K562 (cell line): ENCODE results near the gene MFN1. TPM values are rescaled to one million over a fixed set of nuclear protein-coding genes. Genes with fewer than 3 reads are reported as not detected.

Source experiments
- CTBP1 ChIP-seq: fragments of 450-650 bp; IDR thresholded peaks from 2 replicates; pipeline ENCODE4 v1.6.1; 2016; ENCODE audit warnings: borderline replicate concordance
- FUS ChIP-seq: fragments of 200-400 bp; formaldehyde crosslinking; optimal IDR thresholded peaks from 2 replicates; pipeline ENCODE3; 2017; ENCODE audit warnings: low read depth, low read length
- GABPB1 ChIP-seq: sonication (generic); formaldehyde crosslinking; IDR thresholded peaks from 2 replicates; pipeline ENCODE4 v1.8.0; 2022; ENCODE audit warnings: mild to moderate bottlenecking, missing genetic modification reagents
- HNRNPUL1 ChIP-seq: fragments of 200-400 bp; formaldehyde crosslinking; IDR thresholded peaks from 2 replicates; pipeline ENCODE4 v1.6.1; 2017; ENCODE audit warnings: low read length
- ILF3 ChIP-seq: fragments of 450-650 bp; IDR thresholded peaks from 2 replicates; pipeline ENCODE4 v1.6.1; 2018; ENCODE audit warnings: antibody characterized with exemption, mild to moderate bottlenecking, moderate library complexity, borderline replicate concordance
- MYBL2 ChIP-seq, 2 experiments: fragments of 450-650 bp in 1 of 2; sonication (generic) in 1 of 2; formaldehyde crosslinking in 1 of 2; IDR thresholded peaks; 2 replicates each; pipeline versions ENCODE4 v1.6.1 to v1.8.1; 2017 to 2022; ENCODE audit warnings: borderline replicate concordance in 1 of 2, inconsistent platforms in 1 of 2, low read depth in 1 of 2, mild to moderate bottlenecking in 1 of 2, missing genetic modification reagents in 1 of 2, moderate library complexity in 1 of 2
- RBM34 ChIP-seq: fragments of 200-400 bp; formaldehyde crosslinking; IDR thresholded peaks from 2 replicates; pipeline ENCODE4 v1.6.1; 2018; ENCODE audit warnings: low read length, borderline replicate concordance; ENCODE audit not compliant: insufficient read depth
- XRCC3 ChIP-seq: fragments of 450-650 bp; IDR thresholded peaks from 2 replicates; pipeline ENCODE4 v1.6.1; 2017; ENCODE audit warnings: mild to moderate bottlenecking, moderate library complexity
- ZBTB5 ChIP-seq: fragments of 450-650 bp; IDR thresholded peaks from 2 replicates; pipeline ENCODE4 v1.6.1; 2017; ENCODE audit warnings: antibody characterized with exemption
- ZFP30 ChIP-seq: fragments of 250-450 bp; sonication (Bioruptor Pico); IDR thresholded peaks from 2 replicates; pipeline ENCODE4 v1.8.0; 2022; ENCODE audit warnings: moderate library complexity, mild to moderate bottlenecking, inconsistent platforms, borderline replicate concordance
- ZNF263 ChIP-seq: sonication (generic); formaldehyde crosslinking; IDR thresholded peaks from 2 replicates; pipeline ENCODE4 v1.8.0; 2022; ENCODE audit warnings: mild to moderate bottlenecking, missing genetic modification reagents, borderline replicate concordance
- ZNF3 ChIP-seq: fragments of 250-450 bp; sonication (Bioruptor Pico); IDR thresholded peaks from 2 replicates; pipeline ENCODE4 v1.5.0; 2021; ENCODE audit warnings: mild to moderate bottlenecking, moderate library complexity
- ZNF407 ChIP-seq: fragments of 450-650 bp; IDR thresholded peaks from 2 replicates; pipeline ENCODE4 v1.6.1; 2016; ENCODE audit warnings: low read depth
- ZNF445 ChIP-seq: fragments of 250-450 bp; sonication (Bioruptor Pico); IDR thresholded peaks from 2 replicates; pipeline ENCODE4 v1.4.0; 2020; ENCODE audit warnings: low read depth, mild to moderate bottlenecking, moderate library complexity
- ZNF778 ChIP-seq: fragments of 450-650 bp; formaldehyde crosslinking; IDR thresholded peaks from 2 replicates; pipeline ENCODE4 v1.4.0; 2020; ENCODE audit warnings: mild to moderate bottlenecking, moderate library complexity
- ZNF780A ChIP-seq: fragments of 250-450 bp; sonication (Bioruptor Pico); IDR thresholded peaks from 2 replicates; pipeline ENCODE4 v1.5.0; 2021; ENCODE audit warnings: mild to moderate bottlenecking
- ZZZ3 ChIP-seq: fragments of 450-650 bp; IDR thresholded peaks from 2 replicates; pipeline ENCODE4 v1.6.1; 2016; ENCODE audit warnings: antibody characterized with exemption, mild to moderate bottlenecking, moderate library complexity
- polyA plus RNA-seq, 8 experiments: library from polyadenylated mRNA; depleted of rRNA in 4 of 8; stranded (reverse) in 5 of 8; unstranded in 3 of 8; fragments of >200 nt; fragmentation: Nextera tagmentation in 2 of 8; fragmentation: Illumina TruSeq in 1 of 8; extraction: Ambion mirVana in 2 of 8; extraction: Trizol in 1 of 8; gene quantifications; 2 replicates each; pipeline versions ENCODE4 v1.2.1 to v1.2.3, GENCODE V29; 2011 to 2014; ENCODE audit warnings: inconsistent platforms in 1 of 8, missing spikeins in 1 of 8
- total RNA-seq, 7 experiments: library from RNA; depleted of rRNA in 6 of 7; stranded (reverse); fragments of >200 nt in 6 of 7; fragmentation: Illumina TruSeq in 2 of 7; extraction: Trizol in 2 of 7; gene quantifications; 2 replicates each; pipeline versions ENCODE4 v1.2.1 to v1.2.3, GENCODE V29; 2011 to 2021; ENCODE audit warnings: low replicate concordance in 1 of 7

MFN1 gene
- total and polyA plus RNA-seq, 9 of the 15 experiments (the other 6 are each of a cell fraction or from before 2014, with no cell fraction given), result 10.5 to 42.7 (median 22.6) TPM

- no peak for TF ChIP-seq ZNF407
- TF ChIP-seq MYBL2 (IDR thresholded peaks at IDR 0.05; ENCODE audit: low read depth), result no peak
- no peak for TF ChIP-seq MYBL2 (CRISPR knock-in tag; IDR thresholded peaks at IDR 0.05; ENCODE audit: borderline replicate concordance)
- TF ChIP-seq ZNF3 (CRISPR knock-in tag), result no peak
- no peak for TF ChIP-seq ILF3
- no peak for TF ChIP-seq FUS
- no peak for TF ChIP-seq ZNF263 (CRISPR knock-in tag)
- no peak for TF ChIP-seq XRCC3
- peak; percentile 76; the same call in 1 of the 2 replicates for TF ChIP-seq CTBP1
- no peak for TF ChIP-seq HNRNPUL1
- no peak for TF ChIP-seq ZFP30
- TF ChIP-seq RBM34, result no peak
- TF ChIP-seq ZNF780A (CRISPR knock-in tag), result no peak
- no peak for TF ChIP-seq ZBTB5
- no peak for TF ChIP-seq ZZZ3
- TF ChIP-seq ZNF778 (CRISPR knock-in tag), result no peak
- no peak for TF ChIP-seq ZNF445 (CRISPR knock-in tag)
- TF ChIP-seq GABPB1 (CRISPR knock-in tag), result peak; percentile 96
Observed at GRCh38 chr3:179347345-179348194, at the start of gene MFN1 (continued).
